AG09319 (cell line): ENCODE results near the gene BAIAP2.

ENCODE experiments used
- DNase-seq: peaks from one replicate; pipeline ENCODE4 v3.0.0-alpha.2; 2010; ENCODE audit warnings: low read depth; ENCODE audit errors: extremely low read depth
- TF ChIP-seq, protein P1 (sequence below): IDR thresholded peaks from 2 replicates; pipeline ENCODE4 v1.5.1; 2011; ENCODE audit warnings: low read depth, mild to moderate bottlenecking, inconsistent platforms, low read length, moderate library complexity

Gene BAIAP2

DNA sequence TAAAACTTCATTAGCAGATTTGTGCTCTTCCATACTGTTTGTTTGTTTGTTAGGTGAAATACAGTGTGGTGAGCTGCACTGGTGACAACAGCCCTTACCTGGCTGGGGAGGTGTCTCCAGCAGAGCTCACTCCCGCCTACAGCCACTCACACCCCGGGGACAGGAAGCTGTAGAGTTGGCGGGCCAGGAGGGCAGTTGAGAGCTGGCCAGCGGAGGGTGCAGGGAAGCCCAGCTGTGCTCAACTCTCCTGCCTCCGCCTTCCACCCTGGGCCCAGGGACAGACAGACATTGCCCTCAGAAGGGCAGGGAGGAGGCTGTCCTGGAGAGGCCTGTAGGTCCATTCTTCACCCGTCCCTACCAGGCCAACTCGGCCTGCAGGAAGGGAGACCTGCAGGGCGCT lies 81.8 kb downstream of the BAIAP2 start:
- DNase-seq = no peak
- TF ChIP-seq, protein P1, sequence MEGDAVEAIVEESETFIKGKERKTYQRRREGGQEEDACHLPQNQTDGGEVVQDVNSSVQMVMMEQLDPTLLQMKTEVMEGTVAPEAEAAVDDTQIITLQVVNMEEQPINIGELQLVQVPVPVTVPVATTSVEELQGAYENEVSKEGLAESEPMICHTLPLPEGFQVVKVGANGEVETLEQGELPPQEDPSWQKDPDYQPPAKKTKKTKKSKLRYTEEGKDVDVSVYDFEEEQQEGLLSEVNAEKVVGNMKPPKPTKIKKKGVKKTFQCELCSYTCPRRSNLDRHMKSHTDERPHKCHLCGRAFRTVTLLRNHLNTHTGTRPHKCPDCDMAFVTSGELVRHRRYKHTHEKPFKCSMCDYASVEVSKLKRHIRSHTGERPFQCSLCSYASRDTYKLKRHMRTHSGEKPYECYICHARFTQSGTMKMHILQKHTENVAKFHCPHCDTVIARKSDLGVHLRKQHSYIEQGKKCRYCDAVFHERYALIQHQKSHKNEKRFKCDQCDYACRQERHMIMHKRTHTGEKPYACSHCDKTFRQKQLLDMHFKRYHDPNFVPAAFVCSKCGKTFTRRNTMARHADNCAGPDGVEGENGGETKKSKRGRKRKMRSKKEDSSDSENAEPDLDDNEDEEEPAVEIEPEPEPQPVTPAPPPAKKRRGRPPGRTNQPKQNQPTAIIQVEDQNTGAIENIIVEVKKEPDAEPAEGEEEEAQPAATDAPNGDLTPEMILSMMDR = no peak

DNA sequence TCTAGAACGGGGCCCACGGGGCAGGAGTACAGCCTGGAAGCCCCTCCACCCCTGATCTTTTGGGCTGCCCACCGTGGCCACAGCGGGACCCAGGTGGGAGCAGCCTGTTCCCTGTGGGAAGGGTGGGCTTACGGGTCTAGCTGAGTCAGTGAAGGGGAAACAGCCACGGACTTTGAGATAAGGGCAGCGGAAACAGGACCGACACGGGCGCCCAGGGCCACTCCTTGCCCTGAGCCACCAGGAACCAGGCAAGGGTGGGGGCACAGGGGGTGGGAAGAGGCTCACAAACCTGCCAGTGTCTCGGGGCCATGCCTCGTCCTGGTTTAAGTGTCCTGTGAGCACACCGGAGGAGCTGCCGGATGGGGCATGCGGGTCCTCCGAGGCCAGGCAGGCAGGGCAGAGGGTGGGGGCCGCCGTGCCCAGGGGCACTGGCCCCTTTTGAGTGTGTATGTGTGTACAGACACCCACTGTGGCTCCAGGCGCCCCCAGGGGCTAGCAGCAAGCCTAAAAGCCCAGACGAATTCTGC lies 82.8 kb downstream of the BAIAP2 start:
- no peak for DNase-seq
- TF ChIP-seq, protein P1 = no peak

DNA sequence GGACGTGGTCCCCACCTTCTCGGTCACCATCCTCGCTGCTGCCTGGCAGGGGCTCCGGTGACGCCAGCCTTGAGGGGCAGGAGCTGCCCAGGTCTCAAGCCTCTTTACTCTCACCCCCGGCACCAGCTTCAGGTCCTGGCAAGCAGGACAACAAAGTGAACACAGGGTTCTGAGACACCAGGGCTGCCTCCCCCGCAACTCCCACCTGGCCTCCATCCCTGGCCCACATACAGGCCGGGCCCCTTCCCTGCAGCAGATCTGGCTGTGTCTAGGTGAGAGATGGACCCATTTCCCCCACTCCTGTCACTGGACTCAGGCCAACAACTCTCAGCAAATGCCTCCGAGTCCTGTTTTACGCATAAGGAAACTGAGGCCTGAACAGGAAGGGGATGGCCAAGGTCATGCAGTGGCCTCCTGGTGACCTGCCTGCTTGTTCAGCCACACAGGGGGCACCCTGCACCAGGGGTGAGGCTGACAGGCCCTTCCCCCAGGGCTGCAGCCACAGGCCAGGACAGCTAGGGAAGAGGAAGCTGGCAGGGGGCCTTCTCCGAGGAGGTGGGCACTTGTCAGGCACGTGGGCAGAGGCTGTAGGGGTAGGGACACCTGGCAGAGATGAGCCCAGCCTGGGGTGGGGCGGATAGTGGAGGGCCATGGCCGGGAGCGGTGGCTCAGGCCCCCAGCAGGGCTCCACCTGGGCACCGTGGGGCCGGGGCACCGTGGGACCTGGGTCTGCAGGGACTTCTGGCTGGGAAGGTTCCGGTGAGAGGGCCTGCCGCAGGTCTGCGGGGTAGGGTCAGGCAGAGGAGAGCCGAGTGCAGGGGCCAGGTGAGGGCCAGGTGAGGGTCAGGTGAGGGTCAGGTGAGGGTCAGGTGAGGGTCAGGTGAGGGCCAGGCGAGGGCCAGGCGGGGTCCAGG lies 83.6 kb downstream of the BAIAP2 start:
- TF ChIP-seq, protein P1 = no peak
- no peak for DNase-seq

DNA sequence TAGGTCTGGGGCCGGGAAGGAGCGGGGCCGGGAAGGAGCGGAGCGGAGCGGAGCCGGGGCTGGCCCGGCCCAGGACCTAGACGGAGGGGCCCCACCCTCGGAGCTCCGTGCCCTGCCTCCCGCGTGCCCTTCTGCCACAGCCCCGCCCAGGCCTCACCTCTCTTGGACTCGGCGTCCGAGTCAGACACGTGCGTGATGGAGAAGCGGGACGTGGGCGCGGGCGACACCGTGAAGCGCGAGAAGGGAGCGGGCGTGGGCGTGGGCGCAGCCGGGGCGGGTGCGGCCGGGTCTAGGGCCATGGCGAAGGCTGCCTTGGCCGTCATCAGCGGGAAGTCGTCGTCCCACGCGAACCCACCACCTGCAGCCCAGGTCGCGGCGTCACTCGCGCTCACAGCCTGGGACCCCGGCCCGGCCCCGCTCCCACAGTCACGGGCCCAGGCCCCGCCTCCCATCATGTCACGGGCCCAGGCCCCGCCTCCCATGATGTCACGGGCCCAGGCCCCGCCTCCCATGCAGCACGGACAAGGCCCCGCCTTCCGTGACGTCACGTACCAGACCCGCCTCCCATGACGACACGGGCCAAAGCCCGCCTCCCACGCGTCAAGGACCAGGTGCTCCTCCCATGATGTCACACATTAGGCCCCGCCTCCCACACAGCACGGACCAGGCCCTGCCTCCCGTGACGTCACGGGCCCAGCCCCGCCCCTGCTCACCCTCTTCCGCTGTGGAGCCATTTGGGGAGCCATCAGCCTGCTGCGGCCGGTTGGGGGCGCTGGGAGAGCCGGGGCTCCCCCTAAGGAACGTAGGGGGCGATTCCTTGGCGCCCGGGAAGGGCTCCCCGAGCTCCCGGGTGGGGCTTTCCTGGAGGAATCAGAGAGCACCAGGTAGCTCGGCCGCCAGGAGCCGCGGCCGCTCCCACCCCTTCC lies 84.5 kb downstream of the BAIAP2 start:
- TF ChIP-seq, protein P1 = no peak
- DNase-seq = peak; percentile 57

DNA sequence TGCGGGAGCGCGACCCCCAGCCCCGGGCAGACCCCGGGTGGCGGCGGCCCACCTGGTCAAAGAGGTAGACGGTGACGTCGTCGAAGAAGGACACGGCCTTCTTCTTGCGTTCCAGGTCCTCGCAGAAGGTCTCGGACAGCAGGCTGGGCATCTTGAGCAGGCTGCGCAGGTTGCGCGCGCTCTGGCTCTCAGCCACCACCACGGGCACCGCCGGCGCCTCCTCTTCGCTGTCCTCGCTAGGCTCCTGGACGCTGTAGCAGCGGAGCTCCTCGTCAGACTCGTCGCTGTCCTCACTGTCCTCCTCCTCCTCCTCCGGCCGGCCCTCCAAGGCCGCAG lies 85.2 kb downstream of the BAIAP2 start:
- DNase-seq = no peak
- TF ChIP-seq, protein P1 = no peak

DNA sequence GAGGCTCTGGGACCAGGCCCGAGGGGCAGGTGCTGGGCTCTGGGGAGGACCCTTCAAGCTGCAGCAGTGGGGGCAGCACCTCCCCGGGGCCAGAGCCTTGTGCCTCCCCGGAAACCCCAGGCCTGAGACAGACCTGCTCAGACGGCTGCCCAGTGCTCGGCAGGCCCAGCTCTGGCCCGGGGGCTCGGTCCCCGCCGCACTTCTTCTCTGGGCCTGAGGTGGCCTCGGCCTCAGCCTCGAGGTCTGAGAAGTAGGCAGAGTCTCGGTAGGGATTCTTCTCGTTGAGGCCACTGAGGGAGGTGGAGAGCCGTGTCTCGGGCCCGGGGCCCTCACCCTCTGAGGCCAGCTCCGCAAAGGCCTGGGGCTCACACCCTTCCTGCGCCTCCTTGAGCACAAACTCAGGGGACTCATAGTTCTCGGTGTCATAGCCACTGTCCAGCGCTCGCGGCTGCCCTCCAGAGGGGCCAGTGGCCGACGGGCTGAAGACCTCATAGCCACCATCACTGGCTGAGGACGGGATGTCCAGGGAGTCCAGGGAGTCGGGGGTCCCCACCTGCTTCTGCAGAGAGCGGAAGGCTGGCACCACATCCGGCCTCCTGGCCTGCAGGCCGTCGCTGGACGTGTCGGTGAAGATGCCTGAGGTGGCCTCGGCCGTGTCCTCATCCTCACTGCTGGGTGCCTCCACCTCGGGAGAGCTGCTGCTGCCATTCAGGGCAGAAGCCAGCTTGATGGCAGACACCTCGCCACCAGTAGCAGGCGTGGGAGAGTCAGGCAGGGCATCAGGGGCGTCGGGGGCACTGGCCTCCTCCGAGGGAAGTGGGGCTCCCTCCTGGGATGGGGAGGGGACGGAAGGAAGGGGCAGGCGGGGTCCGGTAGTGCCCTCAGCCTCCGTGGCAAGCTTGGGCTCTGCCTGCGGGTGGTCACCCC lies 86.0 kb downstream of the BAIAP2 start:
- no peak for DNase-seq
- TF ChIP-seq, protein P1 = no peak
